Peyer's patch (tissue), 4 donors: ENCODE data around the gene DNAI7.
A peak's percentile ranks its signal among the peaks of the same experiment; 100 is the strongest.

Experiments
- CTCF ChIP-seq, 6 experiments: fragments of 450-650 bp in 4 of 6; fragments of 200-600 bp in 2 of 6; sonication (generic) in 1 of 6; IDR thresholded peaks; one replicate each; pipeline ENCODE4 v1.5.1; 2017 to 2019; ENCODE audit warnings: antibody characterized with exemption in 6 of 6, mild to moderate bottlenecking in 3 of 6, moderate library complexity in 1 of 6
- POLR2A ChIP-seq, 2 donors: fragments of 450-650 bp; IDR thresholded peaks; one replicate each; pipeline ENCODE4 v1.5.1; 2017; ENCODE audit warnings: antibody characterized with exemption in 2 of 2, mild to moderate bottlenecking in 2 of 2, moderate library complexity in 2 of 2

DNA sequence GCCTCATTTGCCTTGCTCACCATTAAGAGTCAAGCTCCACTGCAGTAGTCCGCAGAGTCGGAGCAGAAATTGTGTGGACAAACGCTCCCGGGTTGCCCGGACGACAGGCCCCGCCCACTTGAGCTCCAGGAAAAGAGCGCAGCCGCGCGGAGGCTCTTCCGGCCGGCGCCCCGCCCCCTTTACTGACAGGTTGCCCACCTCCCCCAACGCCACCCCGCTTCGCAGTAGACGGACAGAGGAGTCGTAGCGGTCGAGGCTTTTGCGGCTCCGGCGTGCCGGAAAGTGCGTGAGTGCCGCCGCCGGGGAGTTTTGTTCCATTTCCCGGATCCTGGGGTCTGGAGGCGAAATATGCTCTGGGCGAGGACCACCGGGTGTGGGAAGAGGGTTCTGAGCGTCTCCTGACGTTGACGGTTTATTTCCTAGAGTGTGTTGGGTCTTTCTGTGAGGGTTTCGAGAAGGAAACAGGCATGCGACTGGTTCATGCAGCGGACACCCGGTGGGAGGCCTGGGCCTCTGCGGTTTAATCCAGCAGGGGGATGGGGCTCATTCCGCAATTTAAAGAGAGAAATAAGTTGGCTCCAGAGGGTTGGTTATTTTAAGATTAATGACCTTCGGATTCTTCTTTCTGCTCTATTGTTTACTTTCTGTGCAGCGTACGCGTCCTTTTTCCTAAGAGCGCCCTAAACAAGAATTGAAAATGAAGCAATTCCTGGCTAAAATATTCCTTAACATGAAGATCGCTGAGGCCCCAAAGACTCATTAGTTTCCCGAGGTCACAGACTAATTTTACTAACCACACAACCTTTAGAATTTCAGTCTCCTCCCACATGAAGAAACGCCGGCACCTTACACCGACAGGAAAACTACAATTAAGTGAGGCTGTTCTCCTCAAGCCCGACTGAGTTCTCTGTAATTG, at the start of gene DNAI7, which contains the start of gene ETFRF1:
- peak; percentile 29 to 88 for TF ChIP-seq POLR2A (IDR thresholded peaks at IDR 0.05)
- TF ChIP-seq CTCF (IDR thresholded peaks at IDR 0.05), result peak in 3 of 6 experiments; percentile 7 to 27 (median 21)
